Activated CD4-positive, alpha-beta T cell treated with anti-CD3 and anti-CD28 coated beads for 48 hours (primary cell): ENCODE measurements around the gene ERICH6B.

ENCODE experiments used
- DNase-seq: peaks from one replicate; pipeline ENCODE4 v3.0.0-alpha.2; 2020

The ERICH6B gene

GRCh38 chr13:45598597-45598996 lies 16.9 kb downstream of the ERICH6B start:
- DNase-seq = no peak

- DNase-seq = no peak
These were observed 18.6 kb downstream of the ERICH6B start for GRCh38 chr13:45596800-45597475.

- no peak for DNase-seq
These were observed 19.6 kb downstream of the ERICH6B start for GRCh38 chr13:45595965-45596364.

GRCh38 chr13:45594764-45595163 lies 20.8 kb downstream of the ERICH6B start:
- DNase-seq = no peak

- no peak for DNase-seq
These were observed 21.3 kb downstream of the ERICH6B start for GRCh38 chr13:45594227-45594626.

- no peak for DNase-seq
These were observed 22.8 kb downstream of the ERICH6B start for GRCh38 chr13:45592758-45593157.

- DNase-seq = no peak
These were observed 25.5 kb downstream of the ERICH6B start for GRCh38 chr13:45590066-45590465.

- no peak for DNase-seq
These were observed 27.6 kb downstream of the ERICH6B start for GRCh38 chr13:45587897-45588296.

- no peak for DNase-seq
These were observed 30.7 kb downstream of the ERICH6B start for GRCh38 chr13:45584816-45585215.

GRCh38 chr13:45582408-45583076 lies 33.0 kb downstream of the ERICH6B start:
- no peak for DNase-seq

- no peak for DNase-seq
These were observed 39.1 kb downstream of the ERICH6B start for GRCh38 chr13:45576466-45576865.

- DNase-seq = no peak
These were observed 39.7 kb downstream of the ERICH6B start for GRCh38 chr13:45575830-45576180.

GRCh38 chr13:45575146-45575829 lies 40.3 kb downstream of the ERICH6B start:
- no peak for DNase-seq

GRCh38 chr13:45565331-45565730 lies 50.2 kb downstream of the ERICH6B start:
- no peak for DNase-seq

- DNase-seq = peak; percentile 26
These were observed 51.3 kb downstream of the ERICH6B start for GRCh38 chr13:45564133-45564776.

- DNase-seq = no peak
These were observed 60.9 kb downstream of the ERICH6B start for GRCh38 chr13:45554604-45555109.

- no peak for DNase-seq
These were observed 67.3 kb downstream of the ERICH6B start for GRCh38 chr13:45548281-45548680.

GRCh38 chr13:45546410-45546765 lies 69.2 kb downstream of the ERICH6B start:
- no peak for DNase-seq

- DNase-seq = no peak
These were observed 69.7 kb downstream of the ERICH6B start for GRCh38 chr13:45545686-45546409.

GRCh38 chr13:45544520-45544919 lies 71.0 kb downstream of the ERICH6B start:
- no peak for DNase-seq

- no peak for DNase-seq
These were observed 72.7 kb downstream of the ERICH6B start for GRCh38 chr13:45542878-45543277.

- DNase-seq = no peak
These were observed 73.1 kb downstream of the ERICH6B start for GRCh38 chr13:45542391-45542790.

- DNase-seq = no peak
These were observed 73.7 kb downstream of the ERICH6B start for GRCh38 chr13:45541806-45542205.
